Activated effector memory CD4-positive, alpha-beta T cell treated with Interleukin-2 at 50 U/mL for 16 hours (primary cell): ENCODE data around the gene GJB3.
"Not testable (repeated sequence)": the region's sequence is repeated elsewhere in the genome, so short reads cannot be mapped to it uniquely, and the experiment has no call there.

Experiments used
- DNase-seq: peaks from one replicate; pipeline ENCODE4 v3.0.0-alpha.2; 2020

GJB3 gene

DNA sequence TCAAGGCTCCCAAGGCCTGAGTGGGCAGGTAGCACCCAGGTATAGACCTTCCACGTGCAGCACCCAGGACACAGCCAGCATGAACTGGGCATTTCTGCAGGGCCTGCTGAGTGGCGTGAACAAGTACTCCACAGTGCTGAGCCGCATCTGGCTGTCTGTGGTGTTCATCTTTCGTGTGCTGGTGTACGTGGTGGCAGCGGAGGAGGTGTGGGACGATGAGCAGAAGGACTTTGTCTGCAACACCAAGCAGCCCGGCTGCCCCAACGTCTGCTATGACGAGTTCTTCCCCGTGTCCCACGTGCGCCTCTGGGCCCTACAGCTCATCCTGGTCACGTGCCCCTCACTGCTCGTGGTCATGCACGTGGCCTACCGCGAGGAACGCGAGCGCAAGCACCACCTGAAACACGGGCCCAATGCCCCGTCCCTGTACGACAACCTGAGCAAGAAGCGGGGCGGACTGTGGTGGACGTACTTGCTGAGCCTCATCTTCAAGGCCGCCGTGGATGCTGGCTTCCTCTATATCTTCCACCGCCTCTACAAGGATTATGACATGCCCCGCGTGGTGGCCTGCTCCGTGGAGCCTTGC lies 19.7 kb upstream of the GJB3 start:
- DNase-seq: no peak

DNA sequence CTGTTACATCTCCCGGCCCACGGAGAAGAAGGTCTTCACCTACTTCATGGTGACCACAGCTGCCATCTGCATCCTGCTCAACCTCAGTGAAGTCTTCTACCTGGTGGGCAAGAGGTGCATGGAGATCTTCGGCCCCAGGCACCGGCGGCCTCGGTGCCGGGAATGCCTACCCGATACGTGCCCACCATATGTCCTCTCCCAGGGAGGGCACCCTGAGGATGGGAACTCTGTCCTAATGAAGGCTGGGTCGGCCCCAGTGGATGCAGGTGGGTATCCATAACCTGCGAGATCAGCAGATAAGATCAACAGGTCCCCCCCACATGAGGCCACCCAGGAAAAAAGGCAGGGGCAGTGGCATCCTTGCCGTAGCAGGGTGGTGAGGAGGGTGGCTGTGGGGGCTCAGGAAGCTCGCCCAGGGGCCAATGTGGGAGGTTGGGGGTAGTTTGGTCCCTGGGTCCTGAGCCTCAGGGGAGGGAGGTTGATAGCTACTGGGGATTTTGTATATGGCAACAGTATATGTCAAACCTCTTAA lies 19.2 kb upstream of the GJB3 start:
- DNase-seq: no peak

DNA sequence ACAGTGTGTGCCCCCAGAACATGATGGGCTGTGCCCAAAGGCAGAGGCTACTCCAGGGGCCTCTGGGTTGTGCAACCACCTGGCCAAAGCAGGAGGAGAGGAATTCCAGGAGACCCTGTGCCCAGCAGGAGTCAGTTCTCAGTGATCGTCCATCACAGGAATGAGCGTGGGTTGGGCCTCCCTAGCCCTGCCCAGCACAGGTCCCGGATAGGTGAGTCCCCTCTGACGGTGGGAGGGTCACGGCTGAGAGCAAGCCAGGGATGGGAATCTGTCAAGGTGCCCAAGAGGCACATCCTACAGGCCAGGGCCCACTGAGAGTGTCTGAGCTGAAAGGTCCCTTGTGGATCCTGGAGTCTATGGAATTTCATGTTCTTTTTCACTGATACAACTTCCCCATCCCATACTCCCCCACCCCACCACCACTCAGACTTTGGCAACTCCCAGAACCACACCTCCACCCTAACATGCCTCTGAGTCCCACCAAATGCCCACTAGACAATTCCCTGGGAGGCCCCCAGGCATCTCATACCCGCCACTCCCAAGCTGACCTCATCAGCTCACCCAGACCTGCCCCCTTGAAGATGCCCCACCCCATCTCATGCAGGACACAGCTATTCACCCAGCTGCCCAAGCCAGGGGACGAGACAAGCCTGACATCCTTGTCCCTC lies 18.4 kb upstream of the GJB3 start:
- no peak for DNase-seq

DNA sequence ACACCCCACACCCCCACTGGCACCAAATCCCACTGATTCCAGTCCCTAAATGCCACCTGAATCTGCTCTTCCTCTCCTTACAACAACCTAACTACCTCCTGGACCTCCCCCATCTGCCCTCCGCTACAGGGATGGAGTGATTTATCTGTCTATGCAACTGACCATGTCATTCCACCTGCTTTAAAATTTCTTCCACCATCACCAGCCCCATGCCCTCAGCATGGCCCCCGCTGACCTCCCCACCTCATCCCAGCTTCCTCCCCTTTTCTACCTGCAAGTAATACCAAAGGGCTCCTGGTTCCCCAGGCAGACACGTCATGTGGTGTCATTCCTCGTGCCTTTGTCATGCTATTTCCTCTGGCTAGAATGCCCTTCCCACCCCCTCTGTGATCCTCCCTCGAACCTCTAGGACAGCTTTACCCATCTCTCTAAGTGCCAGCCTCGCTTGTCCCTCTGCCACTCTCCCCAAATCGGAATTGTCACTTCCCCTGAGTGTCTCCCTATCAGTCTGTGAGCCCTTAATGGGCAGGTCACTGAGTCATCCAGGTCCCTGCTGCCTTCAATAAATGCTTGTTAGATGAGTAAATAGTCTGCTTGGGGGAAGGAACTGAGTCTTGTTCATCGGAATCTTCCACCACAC lies 17.8 kb upstream of the GJB3 start:
- DNase-seq: no peak

GRCh38 chr1:34768856-34769255 lies 12.2 kb upstream of the GJB3 start:
- no peak for DNase-seq

DNA sequence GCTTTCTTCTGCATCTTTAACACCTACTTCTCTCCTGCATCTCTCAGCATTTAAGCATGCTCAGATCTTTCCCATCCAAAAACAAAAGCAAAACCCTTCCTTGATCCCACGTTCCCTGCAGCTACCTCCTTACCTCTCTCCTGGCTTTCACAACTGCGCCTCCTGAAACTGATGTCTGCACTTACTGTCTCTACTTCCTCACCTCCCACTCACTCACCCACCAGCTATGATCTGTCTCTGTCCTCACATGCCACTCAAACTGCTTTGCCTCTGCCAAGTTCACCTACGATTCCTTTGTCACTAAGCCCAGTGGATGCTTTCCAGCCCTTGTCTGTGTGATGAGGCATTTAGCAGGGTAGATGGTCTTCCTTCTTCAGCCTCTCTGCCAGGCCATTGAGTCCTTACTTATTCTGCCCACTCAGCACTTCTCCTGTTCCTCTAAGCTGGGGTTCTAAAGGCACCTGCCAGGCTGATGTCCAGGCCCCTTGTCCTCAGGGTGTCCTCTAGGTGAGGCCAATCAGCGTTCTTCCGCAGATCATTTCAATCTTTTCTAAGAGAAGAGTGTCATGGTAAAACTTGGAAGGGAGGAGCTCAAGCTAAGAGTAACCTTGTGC lies 10.0 kb upstream of the GJB3 start:
- no peak for DNase-seq

DNA sequence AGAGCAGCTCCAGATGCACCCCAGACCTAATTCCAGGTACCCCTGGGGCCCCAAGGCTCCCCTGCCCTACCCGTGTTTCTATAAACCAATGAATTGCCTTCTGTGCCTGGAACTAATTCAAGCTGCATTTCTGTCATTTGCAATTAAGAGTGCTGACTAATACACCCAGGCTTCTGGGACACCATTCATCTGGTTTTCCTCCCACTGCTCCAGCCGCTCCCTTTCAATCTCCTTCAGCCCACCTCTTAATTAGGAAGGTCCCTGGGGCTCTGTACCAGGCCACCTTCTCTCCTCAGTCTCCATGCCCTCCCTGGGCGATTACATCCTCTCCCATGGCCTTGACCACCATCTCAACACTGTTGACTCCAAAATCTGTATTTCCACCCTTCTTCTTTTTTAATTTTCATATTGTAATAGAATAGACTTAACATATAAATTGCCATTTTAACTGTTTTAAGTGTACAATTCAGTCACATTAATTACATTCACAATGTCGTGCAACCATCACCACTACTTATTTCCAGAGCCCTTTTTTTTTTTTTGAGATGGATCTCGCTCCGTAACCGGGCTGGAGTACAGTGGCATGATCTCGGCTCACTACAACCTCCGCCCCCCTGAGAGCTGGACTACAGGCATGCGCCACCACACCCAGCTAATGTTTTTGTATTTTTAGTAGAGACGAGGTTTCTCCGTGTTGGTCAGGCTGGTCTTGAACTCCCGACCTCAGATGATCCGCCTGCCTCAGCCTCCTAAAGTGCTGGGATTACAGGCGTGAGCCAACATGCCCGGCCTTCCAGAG lies 9.2 kb upstream of the GJB3 start:
- DNase-seq: no peak

- DNase-seq: not testable (repeated sequence)
Measured at GRCh38 chr1:34773114-34773513, 7.9 kb upstream of the GJB3 start.

DNA sequence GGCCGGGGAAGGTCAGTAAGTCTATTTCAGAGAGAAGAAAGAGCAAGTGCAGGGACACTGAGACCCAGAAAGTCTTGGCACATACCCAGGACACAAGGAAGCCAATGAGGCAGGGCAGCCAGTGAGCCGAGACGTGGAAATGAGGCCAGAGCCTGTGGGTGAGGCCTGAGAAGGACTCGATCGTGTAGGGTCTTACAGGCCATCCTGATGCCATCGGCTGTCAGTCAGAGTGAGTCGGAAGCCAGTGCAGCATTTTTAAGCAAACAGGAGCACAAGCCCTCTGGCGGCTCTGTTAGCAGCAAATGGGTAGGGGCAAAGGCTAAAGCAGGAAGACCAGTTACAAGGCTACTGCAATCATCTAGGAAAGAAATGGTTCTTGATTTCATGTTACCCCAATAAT lies 6.1 kb upstream of the GJB3 start:
- no peak for DNase-seq

DNA sequence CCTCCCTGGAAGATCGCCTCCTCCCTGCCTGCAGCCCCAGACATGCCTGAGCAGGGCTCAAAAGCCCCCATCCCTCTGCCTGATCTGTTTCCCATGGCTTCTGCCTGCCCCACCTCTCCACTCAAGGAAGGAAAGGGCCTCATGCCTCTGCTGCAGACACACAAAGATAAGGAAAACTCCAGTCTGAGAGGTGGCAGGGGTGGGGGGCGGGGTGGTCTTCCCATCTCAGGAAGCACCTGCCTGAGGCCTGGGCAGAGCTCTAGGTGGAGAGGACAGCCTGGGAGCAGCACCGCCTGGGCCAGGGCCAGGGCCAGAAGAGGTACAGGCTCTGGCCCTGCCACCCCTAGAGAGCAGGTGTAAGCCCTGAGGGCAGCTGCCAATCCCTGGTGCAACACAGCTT lies 4.1 kb upstream of the GJB3 start:
- no peak for DNase-seq

DNA sequence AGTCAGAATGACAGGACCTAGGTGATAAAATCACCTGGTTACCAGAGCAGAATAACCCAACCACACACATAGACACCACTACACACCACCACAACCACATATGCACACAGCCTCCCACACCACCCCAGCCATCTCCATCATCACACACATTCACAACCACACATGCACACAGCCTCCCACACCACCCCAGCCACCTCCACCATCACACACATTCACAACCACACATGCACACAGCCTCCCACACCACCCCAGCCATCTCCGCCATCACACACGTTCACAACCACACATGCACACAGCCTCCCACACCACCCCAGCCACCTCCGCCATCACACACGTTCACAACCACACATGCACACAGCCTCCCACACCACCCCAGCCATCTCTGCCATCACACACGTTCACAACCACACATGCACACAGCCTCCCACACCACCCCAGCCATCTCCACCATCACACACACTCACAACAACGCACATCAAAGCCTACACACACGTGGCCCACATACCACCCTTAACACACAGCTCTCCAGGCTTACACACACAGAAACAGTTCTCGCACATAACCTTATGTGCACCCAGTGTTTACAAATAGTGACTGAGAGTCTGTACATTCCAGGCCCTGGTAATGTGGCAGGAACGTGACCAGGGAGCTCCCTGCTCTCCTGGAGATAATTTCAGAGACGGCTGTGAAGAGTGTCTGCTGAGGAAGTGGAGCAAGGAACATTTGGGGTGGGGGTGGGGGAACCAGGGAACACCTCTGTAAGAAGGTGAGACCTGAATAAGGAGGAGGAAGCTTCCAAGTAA lies 3.3 kb upstream of the GJB3 start:
- DNase-seq: no peak

DNA sequence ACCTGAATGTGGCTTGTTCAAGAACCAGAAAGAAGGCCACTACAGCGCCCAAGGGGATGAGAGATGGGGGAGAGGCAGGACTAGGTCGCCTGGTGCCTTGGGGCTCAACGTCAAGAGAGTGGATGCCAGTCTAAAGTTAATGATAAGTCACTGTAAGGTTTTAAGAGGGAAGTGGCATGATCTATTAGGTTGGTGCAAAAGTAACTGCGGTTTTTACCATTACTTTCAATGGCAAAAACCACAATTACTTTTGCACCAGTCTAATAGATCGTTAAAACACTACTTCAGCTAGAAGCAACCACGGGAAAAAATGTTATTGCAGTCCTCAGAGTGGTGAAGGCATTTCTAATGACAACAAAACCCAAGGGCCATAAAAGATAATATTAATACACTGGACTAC lies 2.6 kb upstream of the GJB3 start:
- no peak for DNase-seq

DNA sequence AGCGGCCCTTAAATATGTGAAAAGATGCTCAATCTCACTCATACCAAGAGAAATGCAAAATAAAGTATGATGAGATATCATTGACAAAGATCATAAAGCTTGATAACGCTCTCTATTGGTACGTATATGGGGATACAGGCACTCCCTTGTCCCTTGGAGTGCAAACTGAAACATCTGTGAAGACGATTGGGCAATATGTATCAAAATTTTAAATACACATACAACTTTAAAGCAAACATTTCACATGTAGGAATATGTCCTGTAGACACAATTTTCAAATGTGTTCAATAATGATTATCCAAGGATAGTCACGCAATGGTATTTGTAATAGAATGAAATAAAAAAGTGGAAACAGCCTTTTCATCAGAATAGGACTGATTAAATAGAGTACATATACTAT lies 2.0 kb upstream of the GJB3 start:
- no peak for DNase-seq

GRCh38 chr1:34779526-34779925 lies 1.5 kb upstream of the GJB3 start:
- DNase-seq: no peak

DNA sequence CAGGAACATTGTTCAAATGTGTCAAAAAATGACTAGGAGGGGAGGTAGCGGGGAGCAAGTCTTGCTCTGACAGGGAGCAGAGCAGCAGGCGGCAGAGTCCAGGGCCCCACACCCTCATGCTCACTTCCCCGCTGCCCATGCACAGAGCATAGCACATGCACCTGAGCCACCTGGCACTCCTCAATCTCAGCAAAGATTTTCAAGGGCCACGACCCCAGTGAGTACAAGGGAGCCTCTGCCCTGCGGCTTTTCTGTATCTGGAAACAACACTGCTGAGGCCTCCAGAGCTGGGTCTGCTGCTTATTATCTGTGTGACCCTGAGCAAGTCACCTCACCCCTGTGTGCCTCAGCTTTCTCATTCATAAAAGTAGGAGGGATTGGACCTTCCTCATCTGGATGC lies 1.1 kb upstream of the GJB3 start:
- no peak for DNase-seq

- DNase-seq: no peak
Measured at GRCh38 chr1:34780528-34780927, 486 bp upstream of the GJB3 start.

GRCh38 chr1:34781844-34782391 lies 904 bp downstream of the GJB3 start:
- DNase-seq: no peak

GRCh38 chr1:34784751-34785221 lies 3.8 kb downstream of the GJB3 start:
- no peak for DNase-seq

DNA sequence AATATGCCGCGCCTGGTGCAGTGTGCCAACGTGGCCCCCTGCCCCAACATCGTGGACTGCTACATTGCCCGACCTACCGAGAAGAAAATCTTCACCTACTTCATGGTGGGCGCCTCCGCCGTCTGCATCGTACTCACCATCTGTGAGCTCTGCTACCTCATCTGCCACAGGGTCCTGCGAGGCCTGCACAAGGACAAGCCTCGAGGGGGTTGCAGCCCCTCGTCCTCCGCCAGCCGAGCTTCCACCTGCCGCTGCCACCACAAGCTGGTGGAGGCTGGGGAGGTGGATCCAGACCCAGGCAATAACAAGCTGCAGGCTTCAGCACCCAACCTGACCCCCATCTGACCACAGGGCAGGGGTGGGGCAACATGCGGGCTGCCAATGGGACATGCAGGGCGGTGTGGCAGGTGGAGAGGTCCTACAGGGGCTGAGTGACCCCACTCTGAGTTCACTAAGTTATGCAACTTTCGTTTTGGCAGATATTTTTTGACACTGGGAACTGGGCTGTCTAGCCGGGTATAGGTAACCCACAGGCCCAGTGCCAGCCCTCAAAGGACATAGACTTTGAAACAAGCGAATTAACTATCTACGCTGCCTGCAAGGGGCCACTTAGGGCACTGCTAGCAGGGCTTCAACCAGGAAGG lies 4.3 kb downstream of the GJB3 start:
- no peak for DNase-seq

GRCh38 chr1:34785875-34786470 lies 5.0 kb downstream of the GJB3 start:
- DNase-seq: no peak
